Measurements from ENCODE around the gene STUB1.

DNA sequence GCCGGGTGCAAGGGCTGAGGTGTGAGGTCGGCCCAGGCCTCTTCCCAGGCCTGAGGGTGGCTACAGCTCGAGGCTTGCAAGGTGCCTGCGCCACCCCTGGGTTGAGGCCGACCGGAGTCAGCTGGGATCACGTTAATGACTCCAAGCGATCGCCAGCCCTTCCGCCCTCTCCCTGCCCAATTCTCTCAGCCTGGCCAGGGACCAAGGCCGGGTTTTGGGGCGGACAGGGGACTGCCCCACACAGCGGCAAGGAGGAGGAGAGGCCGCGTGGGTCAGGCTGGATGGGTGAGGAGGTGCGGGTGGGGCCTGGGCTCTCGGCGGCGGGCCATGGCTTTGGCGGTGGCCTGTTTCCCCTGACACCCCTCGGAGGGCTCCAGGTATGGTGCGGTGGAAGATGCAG is 13.2 kb downstream of the STUB1 start:
- TF ChIP-seq, protein P1, sequence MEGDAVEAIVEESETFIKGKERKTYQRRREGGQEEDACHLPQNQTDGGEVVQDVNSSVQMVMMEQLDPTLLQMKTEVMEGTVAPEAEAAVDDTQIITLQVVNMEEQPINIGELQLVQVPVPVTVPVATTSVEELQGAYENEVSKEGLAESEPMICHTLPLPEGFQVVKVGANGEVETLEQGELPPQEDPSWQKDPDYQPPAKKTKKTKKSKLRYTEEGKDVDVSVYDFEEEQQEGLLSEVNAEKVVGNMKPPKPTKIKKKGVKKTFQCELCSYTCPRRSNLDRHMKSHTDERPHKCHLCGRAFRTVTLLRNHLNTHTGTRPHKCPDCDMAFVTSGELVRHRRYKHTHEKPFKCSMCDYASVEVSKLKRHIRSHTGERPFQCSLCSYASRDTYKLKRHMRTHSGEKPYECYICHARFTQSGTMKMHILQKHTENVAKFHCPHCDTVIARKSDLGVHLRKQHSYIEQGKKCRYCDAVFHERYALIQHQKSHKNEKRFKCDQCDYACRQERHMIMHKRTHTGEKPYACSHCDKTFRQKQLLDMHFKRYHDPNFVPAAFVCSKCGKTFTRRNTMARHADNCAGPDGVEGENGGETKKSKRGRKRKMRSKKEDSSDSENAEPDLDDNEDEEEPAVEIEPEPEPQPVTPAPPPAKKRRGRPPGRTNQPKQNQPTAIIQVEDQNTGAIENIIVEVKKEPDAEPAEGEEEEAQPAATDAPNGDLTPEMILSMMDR (conservative IDR thresholded peaks at IDR 0.05) = no peak
- no peak for TF ChIP-seq ZFX (IDR thresholded peaks at IDR 0.05)

Measured in C4-2B (cell line).